NCI-H524 (cell line): ENCODE results near the gene CCR7.
A peak's percentile ranks its signal among the peaks of the same experiment; 100 is the strongest.

Experiments
- DNase-seq, 2 experiments: peaks; one replicate each; lab custom pipeline; 2025; lab: John Stamatoyannopoulos, UW

CCR7 gene

DNA sequence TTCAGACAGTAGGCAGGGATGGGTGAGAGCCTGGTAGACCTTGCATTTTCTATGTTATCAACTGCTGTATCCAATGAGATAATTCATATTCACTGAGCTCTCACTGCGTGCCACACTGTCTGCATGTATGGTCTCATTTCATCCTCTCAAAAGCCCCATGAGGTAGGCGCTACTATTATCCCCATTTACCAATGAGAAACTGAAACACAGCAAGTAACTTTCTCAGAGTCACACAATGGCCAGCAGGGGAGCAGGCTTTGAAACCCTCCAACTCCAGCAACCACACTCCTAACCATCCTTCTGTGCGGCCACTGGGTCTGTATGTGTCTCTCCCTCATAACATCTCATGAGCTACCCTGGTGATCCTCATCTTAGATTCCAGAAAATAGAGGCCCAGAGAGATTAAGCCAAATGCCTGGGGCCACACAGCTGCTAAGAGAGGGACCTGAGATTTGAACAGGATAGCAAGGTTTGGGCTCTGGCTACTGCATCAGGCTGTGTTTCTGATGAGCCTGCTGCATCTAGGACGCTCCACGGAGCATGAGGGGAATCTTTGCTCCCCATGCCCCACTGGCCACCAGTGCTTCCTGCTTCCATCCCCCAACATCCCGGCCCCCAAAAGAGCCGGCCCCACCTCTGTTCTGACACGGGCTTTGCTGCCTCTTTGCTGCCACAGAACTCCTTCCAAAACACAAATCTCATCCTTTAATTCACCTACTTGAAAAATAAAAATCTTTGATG lies 3.2 kb downstream of the CCR7 start:
- DNase-seq: no peak

DNA sequence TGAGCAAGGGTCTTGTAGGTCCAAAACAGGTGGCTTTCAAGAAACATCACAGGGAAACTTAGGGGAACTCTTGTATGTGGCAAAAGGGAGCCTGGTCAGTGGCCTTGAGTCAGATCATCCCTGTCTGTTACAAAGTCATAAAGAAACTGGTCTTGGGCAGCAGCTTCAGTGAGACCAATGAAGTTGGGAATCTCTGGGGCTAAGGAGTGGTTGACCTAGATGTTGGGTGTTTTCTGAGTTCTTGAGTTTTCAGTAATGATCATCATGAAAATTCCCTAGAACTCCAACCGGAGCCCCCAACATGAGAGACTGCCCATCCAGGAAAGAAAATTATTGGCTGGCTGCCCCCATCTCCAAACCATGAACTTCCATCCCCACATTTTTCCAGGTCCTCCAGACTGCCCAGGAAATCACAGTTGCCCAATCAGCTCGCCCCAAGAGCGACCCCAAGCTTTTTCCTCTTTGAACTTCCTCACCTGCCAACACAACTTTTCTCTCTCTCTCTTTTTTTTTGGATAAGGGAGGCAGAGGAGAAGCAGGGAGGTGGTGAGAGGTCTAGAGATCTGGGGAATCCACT lies 3.9 kb downstream of the CCR7 start:
- no peak for DNase-seq

DNA sequence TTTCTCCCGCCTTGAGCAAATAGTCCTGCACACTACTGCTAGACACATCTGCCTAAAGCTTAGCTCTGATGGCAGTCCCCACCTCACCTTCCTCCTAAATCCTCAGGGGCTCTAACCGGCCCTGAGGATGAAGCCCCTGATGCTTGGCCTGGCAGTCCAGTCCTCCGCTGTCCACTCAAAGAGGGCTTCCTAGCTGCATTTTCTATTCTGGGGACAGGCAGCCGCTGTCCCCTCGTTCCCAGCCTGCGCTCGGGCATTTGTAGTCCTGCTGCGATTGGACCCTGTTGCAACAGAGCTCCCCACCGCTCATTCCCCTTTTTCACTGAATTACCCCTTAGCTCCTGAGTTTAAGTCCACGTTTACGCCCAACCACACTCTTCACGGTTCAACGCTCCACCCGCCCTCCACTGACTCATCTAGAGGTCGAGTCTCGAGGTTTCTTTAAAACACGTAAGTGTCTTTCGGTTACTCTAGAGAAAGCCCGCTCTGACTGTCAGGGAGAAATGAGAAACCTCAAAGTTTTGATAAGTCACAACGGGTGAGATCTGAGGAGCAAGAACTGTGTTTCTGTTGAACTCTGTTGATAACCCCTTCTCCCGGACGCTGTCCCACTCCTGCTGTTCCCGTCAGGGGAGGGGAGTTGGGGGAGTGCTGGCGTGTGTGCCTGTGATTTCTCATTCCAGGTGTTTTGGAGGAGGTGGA lies 4.5 kb downstream of the CCR7 start:
- no peak for DNase-seq

DNA sequence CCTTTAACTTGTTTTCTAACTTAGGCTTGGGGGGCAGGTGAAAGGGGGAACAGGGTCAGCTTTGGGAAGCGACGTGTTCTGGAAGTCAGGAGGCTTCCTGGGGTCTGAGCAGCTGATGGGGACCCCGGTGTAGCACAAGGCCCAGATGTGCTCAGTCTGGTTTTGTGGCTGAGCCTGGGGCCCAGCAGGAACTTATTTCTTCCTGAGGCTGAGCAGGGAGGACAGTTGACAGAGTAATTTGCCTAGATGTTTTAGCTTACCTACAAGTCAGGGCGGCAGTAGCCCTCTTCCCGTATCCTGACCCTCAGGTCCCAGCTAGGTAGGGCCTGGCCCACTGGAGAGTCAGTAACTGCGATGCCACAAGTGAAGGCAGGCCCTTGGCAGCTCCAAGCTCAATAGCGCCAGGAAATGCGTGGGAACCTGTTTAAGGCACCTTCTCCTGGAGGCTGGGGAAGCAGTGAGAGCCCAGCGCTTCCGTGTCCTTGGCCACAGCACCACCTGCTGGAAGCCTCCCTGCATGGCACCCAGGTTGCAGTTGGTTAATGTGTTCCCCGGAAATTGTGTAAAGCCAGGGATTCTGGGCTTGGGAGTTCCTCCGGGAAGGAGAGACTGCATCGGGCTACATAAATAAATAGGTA lies 5.2 kb downstream of the CCR7 start:
- peak; percentile 67 to 86 for DNase-seq

DNA sequence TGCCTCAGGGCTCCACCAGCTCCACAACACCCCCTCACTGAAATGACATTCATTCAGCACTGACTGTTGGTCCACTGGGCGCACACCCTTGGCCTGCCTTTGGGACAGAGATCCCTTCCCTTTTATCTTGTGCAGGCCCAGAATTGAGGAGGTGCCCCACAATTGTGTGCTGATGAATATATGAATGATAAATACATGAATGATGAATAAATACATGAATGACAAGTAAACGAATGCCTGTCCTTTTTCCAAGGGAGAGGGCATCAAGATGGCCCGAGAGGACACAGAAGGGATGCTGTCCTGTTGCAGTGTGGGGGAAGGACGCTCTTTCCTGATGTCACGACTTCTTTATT lies 5.7 kb downstream of the CCR7 start:
- DNase-seq: no peak

DNA sequence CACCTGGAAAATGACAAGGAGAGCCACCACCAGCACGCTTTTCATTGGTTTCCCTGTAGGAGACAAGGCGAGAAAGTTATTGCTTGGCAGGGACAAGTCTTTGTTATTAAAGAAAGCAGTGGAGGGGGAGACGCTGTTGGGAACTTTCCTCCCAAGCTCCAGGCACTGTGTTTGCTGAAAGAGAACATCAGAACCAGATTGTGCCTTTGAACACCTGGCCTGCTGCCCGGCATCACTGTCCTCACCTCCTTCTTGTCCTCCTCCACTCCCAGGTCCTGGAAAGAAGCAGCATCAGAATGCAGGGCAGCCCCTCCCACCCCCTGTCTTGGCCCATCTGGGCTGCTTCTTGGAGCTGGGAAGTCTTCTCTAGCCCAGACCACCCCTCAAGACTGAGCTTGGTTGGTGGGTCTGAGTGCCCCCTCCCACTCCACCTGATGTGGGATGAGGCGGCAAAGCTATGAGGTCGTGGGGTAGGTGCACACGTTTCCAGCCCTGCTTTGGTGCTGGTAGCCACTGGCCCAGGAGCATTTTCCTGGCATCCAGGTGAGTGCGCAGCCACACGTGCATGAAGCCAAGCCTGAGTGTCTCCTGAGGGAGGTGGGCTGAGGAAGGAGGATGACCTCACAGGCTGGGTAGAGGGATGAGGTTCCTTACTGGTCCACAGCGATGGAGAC lies 6.2 kb downstream of the CCR7 start:
- no peak for DNase-seq

DNA sequence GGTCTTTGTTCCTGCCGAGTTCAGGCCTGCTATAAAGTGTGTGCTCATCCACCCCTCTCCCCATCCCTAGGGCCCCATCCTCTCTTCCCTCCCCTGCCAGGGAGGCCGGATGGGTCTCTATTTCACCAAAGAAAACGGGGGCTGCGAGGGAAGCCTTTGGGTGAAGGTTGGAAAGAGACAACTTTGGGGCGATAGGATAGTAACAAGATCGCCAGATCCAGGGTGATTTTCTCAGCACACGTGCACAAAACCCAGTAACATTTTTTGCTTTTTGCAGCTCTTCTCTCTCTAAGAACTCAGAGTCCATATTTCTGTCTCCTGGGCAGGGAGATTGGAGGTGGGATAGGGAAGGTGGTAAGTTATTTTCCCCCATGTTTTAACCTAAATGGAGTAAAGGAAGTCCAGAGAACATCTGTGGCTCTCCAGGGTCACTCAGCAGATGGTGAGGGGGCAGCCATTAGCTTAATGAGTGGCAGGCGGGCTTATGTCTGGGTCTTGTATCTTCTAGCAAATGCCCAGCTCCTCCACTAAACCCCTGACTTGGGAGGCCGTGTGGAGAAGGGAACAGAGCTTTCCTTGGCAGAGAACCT lies 6.9 kb downstream of the CCR7 start:
- DNase-seq: peak; percentile 7 to 65

DNA sequence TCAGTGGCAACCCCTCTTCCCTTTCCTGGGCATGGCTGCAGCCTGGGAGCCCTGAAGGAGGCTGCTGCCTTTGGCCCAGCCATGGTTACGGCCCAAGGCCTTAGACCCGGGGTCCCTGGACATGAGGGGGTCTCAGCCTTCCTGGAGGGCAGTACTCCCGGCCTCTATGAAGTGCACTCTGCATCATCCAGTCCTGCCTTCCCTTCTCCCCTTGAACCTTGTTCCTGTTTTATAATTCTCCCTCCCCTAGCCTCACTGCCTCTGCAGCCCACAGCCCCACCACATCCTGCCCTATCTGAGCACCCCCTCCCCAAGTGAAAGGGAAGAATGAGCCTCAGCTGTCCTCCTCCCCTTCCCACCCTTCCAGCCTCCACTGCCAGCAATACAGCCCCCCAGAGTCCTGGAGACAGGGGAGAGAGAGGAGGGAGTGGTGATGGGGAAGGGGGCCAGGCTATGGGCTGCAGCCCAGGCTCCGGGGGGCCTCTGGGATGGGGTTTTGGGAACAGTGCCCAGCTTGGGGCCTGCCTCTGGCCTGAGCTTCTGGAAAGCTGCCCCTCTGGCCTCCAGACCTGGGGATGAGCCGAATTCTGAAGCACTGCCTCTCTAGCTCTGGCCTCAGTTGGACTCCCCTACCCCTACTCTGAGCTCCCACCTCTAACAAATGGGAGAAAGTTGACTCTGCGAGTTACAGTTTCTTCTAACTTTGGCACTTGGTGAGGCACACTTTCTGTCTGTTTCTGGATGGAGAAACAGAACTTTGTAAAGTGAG lies 7.6 kb downstream of the CCR7 start:
- no peak for DNase-seq

DNA sequence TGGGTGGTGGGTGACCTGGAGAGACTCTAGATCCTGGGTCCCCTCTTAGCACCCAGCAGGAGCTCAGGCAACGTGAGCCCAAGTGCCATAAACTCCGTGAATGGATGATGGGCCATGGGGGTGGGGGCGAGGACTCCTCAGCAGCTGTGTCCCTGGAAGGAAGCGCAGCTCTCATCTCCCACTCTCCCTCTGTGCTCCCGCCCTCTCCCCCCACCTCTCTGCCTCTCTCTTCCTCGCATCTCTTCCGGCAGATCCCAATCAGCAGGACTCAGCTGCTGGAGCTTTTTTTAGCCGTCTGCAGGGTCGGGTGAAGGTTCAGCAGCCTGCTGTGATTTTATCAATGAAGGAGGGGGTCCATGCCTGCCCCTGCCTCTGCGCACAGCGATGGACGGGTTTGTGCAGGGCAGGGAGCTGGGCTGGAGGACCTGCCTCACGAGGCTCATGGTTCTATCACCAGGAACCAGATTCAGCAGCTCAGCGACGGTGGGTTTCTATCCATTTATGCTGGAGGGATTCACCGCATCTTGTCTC lies 8.3 kb downstream of the CCR7 start:
- no peak for DNase-seq

DNA sequence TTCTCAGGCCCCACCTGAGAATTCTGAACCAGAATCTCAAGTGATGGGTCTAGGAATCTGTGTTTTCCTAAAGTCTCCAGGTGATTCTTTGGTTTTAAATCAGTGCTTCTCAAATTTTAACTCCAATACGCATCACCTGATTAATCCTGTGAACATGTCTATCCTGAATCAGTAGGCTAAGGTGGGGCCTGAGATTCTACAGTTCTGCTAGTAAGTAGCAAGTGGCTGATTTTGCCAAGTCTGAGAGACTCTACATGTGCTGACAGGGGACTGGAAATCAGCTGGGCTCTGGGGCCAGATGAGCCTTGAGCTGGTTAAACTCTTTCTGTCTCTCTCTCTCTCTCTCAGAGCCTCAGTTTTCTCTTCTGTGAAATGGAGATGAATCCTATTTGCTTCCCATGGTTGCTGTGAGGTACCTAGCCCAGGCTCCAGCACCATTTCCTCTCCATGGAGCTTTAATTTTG lies 9.0 kb downstream of the CCR7 start:
- DNase-seq: no peak

DNA sequence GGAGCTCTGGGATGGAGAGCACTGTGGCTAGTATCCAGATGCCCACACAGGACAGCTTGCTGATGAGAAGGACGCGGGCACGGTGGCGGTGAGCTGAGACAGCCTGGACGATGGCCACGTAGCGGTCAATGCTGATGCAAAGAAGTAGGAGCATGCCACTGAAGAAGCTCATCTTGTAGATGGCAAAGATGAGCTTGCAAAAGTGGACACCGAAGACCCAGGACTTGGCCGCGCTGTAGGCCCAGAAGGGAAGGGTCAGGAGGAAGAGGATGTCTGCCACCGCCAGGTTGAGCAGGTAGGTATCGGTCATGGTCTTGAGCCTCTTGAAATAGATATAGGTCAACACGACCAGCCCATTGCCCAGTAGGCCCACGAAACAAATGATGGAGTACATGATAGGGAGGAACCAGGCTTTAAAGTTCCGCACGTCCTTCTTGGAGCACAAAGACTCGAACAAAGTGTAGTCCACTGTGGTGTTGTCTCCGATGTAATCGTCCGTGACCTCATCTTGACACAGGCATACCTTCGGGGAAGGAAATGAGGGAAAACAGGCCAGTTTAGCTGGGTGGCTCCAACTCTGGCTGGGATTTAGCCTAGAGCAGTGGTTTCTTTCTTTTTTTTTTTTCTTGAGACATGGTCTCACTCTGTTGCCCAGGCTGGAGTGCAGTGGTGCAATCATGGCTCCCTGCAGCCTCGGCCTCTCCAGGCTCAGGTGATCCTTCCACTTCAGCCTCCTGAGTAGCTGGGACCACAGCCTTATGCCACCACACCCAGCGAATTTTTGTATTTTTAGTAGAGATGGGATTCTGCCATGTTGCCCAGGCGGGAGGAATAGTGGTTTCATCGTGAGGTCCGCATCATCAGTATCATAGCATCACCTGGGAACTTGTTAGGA lies 9.7 kb downstream of the CCR7 start:
- no peak for DNase-seq

DNA sequence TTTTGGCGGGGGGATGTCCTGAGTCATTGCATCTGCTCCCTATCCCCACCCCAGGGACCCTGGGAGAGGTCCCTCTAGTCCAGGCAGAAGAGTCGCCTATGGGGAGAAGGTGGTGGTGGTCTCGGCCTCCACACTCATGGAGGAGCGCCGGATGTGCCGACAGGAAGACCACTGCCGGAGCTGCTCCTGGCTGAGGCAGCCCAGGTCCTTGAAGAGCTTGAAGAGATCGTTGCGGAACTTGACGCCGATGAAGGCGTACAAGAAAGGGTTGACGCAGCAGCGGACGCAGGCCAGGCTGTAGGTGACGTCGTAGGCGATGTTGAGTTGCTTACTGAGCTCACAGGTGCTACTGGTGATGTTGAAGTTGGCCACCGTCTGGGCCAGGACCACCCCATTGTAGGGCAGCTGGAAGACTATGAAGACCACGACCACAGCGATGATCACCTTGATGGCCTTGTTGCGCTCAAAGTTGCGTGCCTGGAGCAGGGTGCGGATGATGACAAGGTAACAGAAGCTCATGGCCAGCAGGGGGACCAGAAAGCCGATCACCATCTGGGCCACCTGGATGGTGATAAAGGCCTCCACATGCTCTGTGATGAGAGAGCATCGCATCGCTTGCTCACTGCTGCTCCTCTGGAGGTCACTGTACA lies 10.5 kb downstream of the CCR7 start:
- DNase-seq: no peak

DNA sequence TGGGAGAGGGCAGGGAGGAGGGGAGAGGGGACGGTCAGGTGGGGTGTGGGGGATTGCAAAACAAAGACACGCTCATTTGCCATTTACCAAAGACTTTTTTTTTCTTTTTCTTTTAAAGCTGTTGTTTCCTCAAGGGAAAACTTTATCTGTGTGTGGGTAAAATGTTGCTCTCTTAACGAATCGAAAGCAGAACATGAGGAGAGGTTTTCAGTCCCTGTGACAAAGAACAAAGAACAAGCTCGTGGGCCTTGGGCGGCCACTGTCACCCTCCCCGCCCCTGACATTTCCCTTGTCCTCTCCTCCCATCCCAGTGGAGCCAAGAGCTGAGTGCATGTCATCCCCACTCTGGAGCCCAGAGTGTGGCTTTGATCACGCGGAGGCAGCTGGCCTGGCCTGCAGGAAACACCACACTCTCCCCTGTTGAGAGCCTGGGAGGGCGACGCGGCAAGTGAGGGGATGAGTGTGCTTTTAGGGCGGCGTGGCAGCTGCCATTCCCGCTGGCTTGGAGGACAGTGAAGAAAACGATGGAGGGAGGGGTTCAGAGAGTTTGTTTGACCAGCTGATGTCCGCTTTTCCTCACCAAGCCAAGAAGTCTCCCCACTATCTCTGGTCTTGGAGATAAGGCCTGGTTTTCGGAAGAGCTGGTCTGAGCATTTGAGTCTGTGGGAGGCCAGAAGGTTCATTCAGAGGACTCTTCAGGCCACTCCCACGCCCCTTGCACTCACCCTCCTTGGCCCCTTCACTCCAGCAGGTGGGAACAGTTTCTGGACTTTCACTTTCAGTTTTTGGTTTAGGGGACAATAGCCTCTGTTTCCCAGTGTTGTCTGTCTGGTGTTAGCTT lies 11.4 kb downstream of the CCR7 start:
- DNase-seq: no peak

DNA sequence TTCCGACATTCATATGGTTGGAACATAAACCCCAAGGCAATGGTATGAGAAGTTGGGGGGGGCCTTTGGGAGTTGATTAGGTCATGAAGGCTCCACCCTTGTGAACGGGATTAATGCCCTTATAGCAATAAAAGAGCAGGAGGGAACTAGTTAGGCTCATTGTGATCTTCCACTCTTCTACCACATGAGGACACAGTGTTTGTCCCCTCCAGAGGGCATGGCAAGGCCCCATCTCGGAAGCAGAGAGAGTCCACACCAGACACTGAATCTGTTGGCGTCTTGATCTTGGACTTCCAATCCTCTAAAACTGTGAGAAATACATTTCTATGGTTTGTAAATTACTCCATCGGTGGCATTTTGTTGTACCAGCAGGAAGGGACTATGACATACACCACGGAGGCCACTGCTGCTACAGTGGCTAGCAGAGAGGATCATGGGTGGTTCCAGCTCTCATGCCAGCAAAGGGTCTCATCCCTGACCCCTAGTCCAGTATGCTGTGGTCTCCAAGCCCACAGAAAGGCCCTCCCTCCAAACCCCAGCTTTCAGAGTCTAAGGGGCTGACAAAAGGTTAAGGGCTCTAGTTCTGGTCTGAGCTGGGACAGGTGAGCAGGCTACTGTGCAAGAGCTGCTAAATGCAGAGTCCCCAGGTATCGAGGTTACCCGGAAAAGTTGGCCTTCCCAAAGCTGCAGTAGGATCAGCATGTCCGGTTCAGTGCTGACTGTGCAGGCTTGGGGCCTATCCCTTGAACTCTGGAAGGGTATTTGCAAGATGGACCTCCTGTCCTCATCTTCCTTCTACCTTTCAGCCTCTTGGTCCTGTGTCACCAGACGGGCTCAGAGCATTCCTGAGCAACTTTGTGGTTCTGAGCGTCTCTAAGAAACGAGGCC lies 12.2 kb downstream of the CCR7 start:
- DNase-seq: no peak

DNA sequence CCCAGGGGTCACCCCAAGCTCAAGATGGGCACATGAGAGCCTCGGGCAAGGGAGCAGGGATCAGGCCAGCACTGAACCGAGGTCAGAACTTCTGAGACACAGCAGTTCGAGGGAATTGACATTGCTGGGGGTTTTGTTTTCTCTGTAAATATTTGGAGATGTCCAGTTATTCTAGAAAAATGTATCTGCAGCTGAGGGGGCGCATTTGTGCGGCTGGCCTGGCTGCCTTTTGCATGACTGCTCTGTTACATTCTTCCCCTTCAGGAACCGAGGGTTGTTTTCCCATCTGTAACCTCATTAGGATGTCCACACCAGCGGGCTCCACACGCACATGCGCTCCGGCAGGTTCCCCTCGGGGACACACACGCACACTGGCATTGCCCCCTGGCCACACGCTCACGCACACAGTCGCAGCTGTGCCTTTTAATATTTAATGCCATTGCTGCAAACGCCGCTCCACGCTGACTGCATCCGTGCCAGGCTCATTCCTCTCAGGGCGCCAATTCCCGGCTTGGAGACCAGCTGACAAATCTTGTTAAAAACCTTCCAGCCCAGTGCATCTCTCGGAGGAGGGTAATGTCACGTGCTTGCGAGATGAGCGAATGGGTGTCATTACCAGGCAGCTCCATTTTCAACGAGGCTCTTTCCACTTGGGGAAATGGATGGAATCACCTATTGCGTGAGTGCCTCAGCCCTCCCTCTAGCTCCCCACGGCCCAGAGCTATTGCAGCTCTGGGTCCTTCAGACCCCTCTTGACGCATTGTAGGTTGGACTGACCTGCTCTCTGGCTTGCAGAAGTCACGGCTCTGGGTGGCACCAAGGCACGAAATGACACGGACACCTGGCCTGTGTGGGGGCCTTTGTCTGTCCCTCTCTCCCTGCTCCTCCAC lies 13.1 kb downstream of the CCR7 start:
- no peak for DNase-seq
